Vagina (tissue), 2 donors: ENCODE measurements around the gene RICTOR.

Source experiments
- CTCF ChIP-seq, 3 experiments: fragments of 450-650 bp in 2 of 3; fragments of 200-600 bp in 1 of 3; sonication (generic) in 1 of 3; IDR thresholded peaks; one replicate each; pipeline ENCODE4 v1.5.1; 2017 to 2019; ENCODE audit warnings: antibody characterized with exemption in 3 of 3, mild to moderate bottlenecking in 2 of 3, moderate library complexity in 2 of 3
- POLR2A ChIP-seq, 2 donors: fragments of 450-650 bp; IDR thresholded peaks; one replicate each; pipeline ENCODE4 v1.6.1; 2017; ENCODE audit warnings: antibody characterized with exemption in 2 of 2, mild to moderate bottlenecking in 2 of 2, moderate library complexity in 2 of 2
- POLR2AphosphoS5 ChIP-seq, 2 donors: sonication (generic); formaldehyde crosslinking; IDR thresholded peaks; one replicate each; pipeline ENCODE4 v1.9.0; 2017; ENCODE audit warnings: antibody characterized with exemption in 2 of 2, mild to moderate bottlenecking in 2 of 2, low read depth in 1 of 2; ENCODE audit not compliant: insufficient read depth in 1 of 2

- TF ChIP-seq CTCF (IDR thresholded peaks at IDR 0.05) = no peak
- TF ChIP-seq POLR2A (IDR thresholded peaks at IDR 0.05) = no peak
- TF ChIP-seq POLR2AphosphoS5 (IDR thresholded peaks at IDR 0.05; ENCODE audit: insufficient read depth in 1 of 2, low read depth in 1 of 2) = no peak
These were observed 94.7 kb downstream of the RICTOR start for GRCh38 chr5:38979535-38979934.
